NT2/D1 (cell line): ENCODE measurements around the gene OR9Q1.

Source experiments
- SUZ12 ChIP-seq: IDR thresholded peaks from 2 replicates; pipeline ENCODE4 v1.6.1; 2011; ENCODE audit not compliant: insufficient read length, insufficient read depth; ENCODE audit errors: extremely low read depth
- YY1 ChIP-seq: IDR thresholded peaks from 2 replicates; pipeline ENCODE4 v1.6.1; 2011; ENCODE audit not compliant: insufficient read length, insufficient read depth

GRCh38 chr11:57982776-57983175 is 40.9 kb upstream of the OR9Q1 start:
- TF ChIP-seq YY1: no peak
- TF ChIP-seq SUZ12: no peak
